ENCODE measurements around the gene TCP10L. TPM values are rescaled to one million over a fixed set of nuclear protein-coding genes. Genes with fewer than 3 reads are reported as not detected.

The TCP10L gene
- total and polyA plus RNA-seq, 2 of the 8 experiments (the other 6 are each of a cell fraction or from before 2014, with no cell fraction given): 0.45 to 0.99 TPM

DNA sequence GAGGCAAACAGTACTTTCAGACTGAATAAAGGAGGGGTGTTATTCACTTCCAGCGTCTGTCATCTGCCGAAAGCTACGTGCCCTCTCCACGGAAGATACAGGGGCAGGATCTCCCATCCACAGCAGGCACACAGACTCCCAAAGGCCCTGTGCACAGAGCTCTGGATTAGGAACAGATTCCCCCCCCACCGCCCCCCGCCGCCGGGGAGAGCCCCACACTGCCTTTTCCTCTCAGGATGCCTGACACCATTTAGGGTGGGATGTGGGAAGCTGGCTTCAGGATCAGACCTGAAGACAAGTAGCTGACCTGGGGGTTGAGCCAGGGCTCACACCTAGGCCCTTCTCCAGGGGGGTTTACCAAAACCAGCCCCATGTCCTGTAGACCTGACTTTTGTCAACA, 8.4 kb upstream of the TCP10L start:
- no peak overlapping the region for H3K4me2 ChIP-seq (ENCODE audit: insufficient read depth in 1 of 2, low read depth in 2 of 2, low read length in 2 of 2)
- no peaks in the 10 kb centered on the region for H3K79me1 ChIP-seq (ENCODE audit: low read depth, low read length)
- DNase-seq (ENCODE audit: low read depth in 1 of 2, low spot score in 2 of 2) (no peak), FAIRE-seq (no peak)
- no peak overlapping the region for H3K27ac ChIP-seq (ENCODE audit: low read depth, low read length)
- H4K5ac ChIP-seq (ENCODE audit: insufficient read length, low read depth, low read length): no peak overlapping the region
- no peak overlapping the region for H4K91ac ChIP-seq (replicated peaks; ENCODE audit: insufficient read length, low read length)
- H3K18ac ChIP-seq (ENCODE audit: extremely low read depth, low read length): no peak overlapping the region
- no peak overlapping the region for H3K4ac ChIP-seq (replicated peaks; ENCODE audit: insufficient read length, low read depth, low read length)
- no peaks in the 10 kb centered on the region for H3K9me3 ChIP-seq (ENCODE audit: insufficient read depth in 2 of 2, low read depth in 1 of 2, low read length in 1 of 2)
- no peak overlapping the region for H2AFZ ChIP-seq (ENCODE audit: low read length)
- H3K4me3 ChIP-seq (ENCODE audit: extremely low read depth in 1 of 4, insufficient read depth in 2 of 4, low read depth in 3 of 4, low read length in 4 of 4): no peak overlapping the region
- POLR2A ChIA-PET (ENCODE audit: partially characterized antibody): no interaction called here
- no peak overlapping the region for H3K23ac ChIP-seq (ENCODE audit: insufficient read length)
- no peaks in the 10 kb centered on the region for H4K20me1 ChIP-seq (replicated peaks in 1 of 2; ENCODE audit: control insufficient read depth in 1 of 2, insufficient read depth in 2 of 2, low read length in 2 of 2)
- CTCF ChIA-PET (ENCODE audit: partially characterized antibody): interaction anchor here (0.8 to 4.4 kb wide), 5 partner anchors 8 to 190 kb away, joined by 3 to 24 read pairs (median 4); no protein-coding TSS in a partner anchor
- no peaks in the 10 kb centered on the region for H3K23me2 ChIP-seq (ENCODE audit: low read depth, low read length)
- H2BK20ac ChIP-seq (ENCODE audit: low read length): no peak overlapping the region
- no peak overlapping the region for H2BK5ac ChIP-seq (ENCODE audit: low read depth, low read length)
- no peak overlapping the region for H2BK120ac ChIP-seq (replicated peaks; ENCODE audit: low read depth, low read length)
- no peaks in the 10 kb centered on the region for H3K27me3 ChIP-seq (replicated peaks in 1 of 4; ENCODE audit: control insufficient read depth in 3 of 4, extremely low read depth in 1 of 4, insufficient read depth in 3 of 4, low read length in 3 of 4)
- H3K9ac ChIP-seq (replicated peaks in 1 of 4; ENCODE audit: extremely low read depth in 1 of 4, low read depth in 3 of 4, low read length in 3 of 4): no peak overlapping the region
- H4K8ac ChIP-seq (ENCODE audit: extremely low read depth, insufficient read depth, low read length): no peak overlapping the region; the same call in 1 of the 2 replicates
- peaks cover 0 to 6% (median 2%) of the 10 kb centered on the region in 4 experiments; a peak in 2 of 8 replicates for H3K36me3 ChIP-seq (ENCODE audit: control insufficient read depth in 2 of 4, insufficient read depth in 4 of 4, low read length in 3 of 4)
- no peak overlapping the region for H3K14ac ChIP-seq (ENCODE audit: insufficient read length)
- H3K79me2 ChIP-seq (ENCODE audit: control insufficient read depth in 1 of 2, insufficient read depth in 2 of 2, low read length in 2 of 2): no peaks in the 10 kb centered on the region
- no peak overlapping the region for H2AK5ac ChIP-seq (ENCODE audit: low read depth, low read length)
- H3K4me1 ChIP-seq (replicated peaks in 1 of 4; ENCODE audit: control insufficient read depth in 3 of 4, insufficient read depth in 4 of 4, low read length in 3 of 4): 0 out of 7 replicates have a peak, but pooled peaks cover 0 to 2% (median 0%) of the 10 kb centered on the region in 4 experiments
- H3K56ac ChIP-seq (replicated peaks; ENCODE audit: insufficient read length, low read depth, low read length): no peak overlapping the region
- H2BK12ac ChIP-seq (ENCODE audit: low read depth, low read length): no peak overlapping the region
- H2BK15ac ChIP-seq (ENCODE audit: low read length): no peak overlapping the region
- 86% methylated on average over 8 of the region's 8 CpGs; no CpG with 5 or more reads in 1 of the 2 experiments for WGBS, 2 experiments (ENCODE audit: extremely low coverage in 1 of 2, insufficient coverage in 1 of 2, insufficient read length in 1 of 2, insufficient replicate concordance in 2 of 2, low coverage in 1 of 2, low lambda C conversion rate in 2 of 2, missing lambda C conversion rate in 1 of 2)
- TF ChIP-seq SIX5 (IDR thresholded peaks at IDR 0.05; ENCODE audit: low read depth, low read length) (no peak), RFX5 (IDR thresholded peaks at IDR 0.05; ENCODE audit: borderline replicate concordance, low read depth, low read length) (no peak), NRF1 (IDR thresholded peaks at IDR 0.05; ENCODE audit: low read depth, low read length) (no peak), CBX5 (IDR thresholded peaks at IDR 0.05; ENCODE audit: low read depth, low read length) (no peak), TEAD4 (IDR thresholded peaks at IDR 0.05; ENCODE audit: low read depth, low read length) (no peak), BRCA1 (IDR thresholded peaks at IDR 0.05; ENCODE audit: low read depth, low read length) (no peak), TCF12 (IDR thresholded peaks at IDR 0.05; ENCODE audit: low read depth, low read length) (no peak), SUZ12 (IDR thresholded peaks at IDR 0.05; ENCODE audit: low read length) (no peak), RBBP5 (IDR thresholded peaks at IDR 0.05; ENCODE audit: borderline replicate concordance, low read depth, low read length) (no peak), HDAC6 (IDR thresholded peaks at IDR 0.05; ENCODE audit: low read depth, low read length) (no peak), SIRT6 (IDR thresholded peaks at IDR 0.05; ENCODE audit: low read length) (no peak), SP1 (IDR thresholded peaks at IDR 0.05; ENCODE audit: low read depth, low read length) (no peak), SAP30 (IDR thresholded peaks at IDR 0.05; ENCODE audit: insufficient read depth, insufficient replicate concordance, low read length) (no peak)

Data from H1 (cell line).